ENCODE data around the gene PAM.

DNA sequence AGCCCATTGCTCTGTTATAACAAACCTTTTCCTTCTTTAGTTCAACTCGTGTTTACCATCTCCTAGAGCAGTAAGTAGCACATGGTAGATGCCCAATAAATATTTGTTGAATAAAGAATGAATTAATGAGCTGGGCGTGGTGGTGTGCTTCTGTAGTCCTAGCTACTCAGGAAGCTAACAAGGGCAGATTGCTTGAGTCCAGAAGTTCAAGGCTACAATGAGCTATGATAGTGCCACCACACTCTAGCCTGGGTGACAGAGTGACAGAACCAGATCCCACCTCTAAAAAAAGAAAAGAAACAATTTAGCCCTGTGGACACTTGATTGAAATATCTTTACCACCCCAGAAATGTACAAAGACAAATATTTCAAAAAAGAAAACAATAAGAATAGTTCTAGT, 14.6 kb upstream of the PAM start:
- TF ChIP-seq TOX (CRISPR knock-in tag; IDR thresholded peaks at IDR 0.05; ENCODE audit: borderline replicate concordance) (no peak), ISL1 (CRISPR knock-in tag; IDR thresholded peaks at IDR 0.05) (no peak), CSDC2 (CRISPR knock-in tag; IDR thresholded peaks at IDR 0.05) (no peak), ZC3H10 (CRISPR knock-in tag; IDR thresholded peaks at IDR 0.05) (no peak), RARB (CRISPR knock-in tag; IDR thresholded peaks at IDR 0.05) (no peak), ZFP3 (CRISPR knock-in tag; IDR thresholded peaks at IDR 0.05) (no peak)
- TF ChIP-seq, protein P1, sequence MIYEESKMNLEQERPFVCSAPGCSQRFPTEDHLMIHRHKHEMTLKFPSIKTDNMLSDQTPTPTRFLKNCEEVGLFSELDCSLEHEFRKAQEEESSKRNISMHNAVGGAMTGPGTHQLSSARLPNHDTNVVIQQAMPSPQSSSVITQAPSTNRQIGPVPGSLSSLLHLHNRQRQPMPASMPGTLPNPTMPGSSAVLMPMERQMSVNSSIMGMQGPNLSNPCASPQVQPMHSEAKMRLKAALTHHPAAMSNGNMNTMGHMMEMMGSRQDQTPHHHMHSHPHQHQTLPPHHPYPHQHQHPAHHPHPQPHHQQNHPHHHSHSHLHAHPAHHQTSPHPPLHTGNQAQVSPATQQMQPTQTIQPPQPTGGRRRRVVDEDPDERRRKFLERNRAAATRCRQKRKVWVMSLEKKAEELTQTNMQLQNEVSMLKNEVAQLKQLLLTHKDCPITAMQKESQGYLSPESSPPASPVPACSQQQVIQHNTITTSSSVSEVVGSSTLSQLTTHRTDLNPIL (CRISPR knock-in tag; IDR thresholded peaks at IDR 0.05; ENCODE audit: low read depth) = no peak
- TF ChIP-seq, protein P2, sequence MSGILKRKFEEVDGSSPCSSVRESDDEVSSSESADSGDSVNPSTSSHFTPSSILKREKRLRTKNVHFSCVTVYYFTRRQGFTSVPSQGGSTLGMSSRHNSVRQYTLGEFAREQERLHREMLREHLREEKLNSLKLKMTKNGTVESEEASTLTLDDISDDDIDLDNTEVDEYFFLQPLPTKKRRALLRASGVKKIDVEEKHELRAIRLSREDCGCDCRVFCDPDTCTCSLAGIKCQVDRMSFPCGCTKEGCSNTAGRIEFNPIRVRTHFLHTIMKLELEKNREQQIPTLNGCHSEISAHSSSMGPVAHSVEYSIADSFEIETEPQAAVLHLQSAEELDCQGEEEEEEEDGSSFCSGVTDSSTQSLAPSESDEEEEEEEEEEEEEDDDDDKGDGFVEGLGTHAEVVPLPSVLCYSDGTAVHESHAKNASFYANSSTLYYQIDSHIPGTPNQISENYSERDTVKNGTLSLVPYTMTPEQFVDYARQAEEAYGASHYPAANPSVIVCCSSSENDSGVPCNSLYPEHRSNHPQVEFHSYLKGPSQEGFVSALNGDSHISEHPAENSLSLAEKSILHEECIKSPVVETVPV (CRISPR knock-in tag; IDR thresholded peaks at IDR 0.05) = no peak

Measured in SK-N-SH treated with all-trans-retinoic acid at 6 μM for 48 hours (cell line).